HTR-8/SVneo (cell line): ENCODE results near the gene GLMN.

Experiments
- DNase-seq: peaks from one replicate; pipeline ENCODE4 v3.0.0; 2011; ENCODE audit warnings: low spot score, mixed read lengths; ENCODE audit not compliant: insufficient read length
- FAIRE-seq: peaks from 2 replicates; lab custom pipeline; 2011; peaks lifted over from hg19 to GRCh38; lab: Jason Lieb, UNC

The GLMN gene

GRCh38 chr1:92203105-92203504 is 95.7 kb downstream of the GLMN start:
- no peak for FAIRE-seq
- DNase-seq: no peak

GRCh38 chr1:92201973-92202372 is 96.8 kb downstream of the GLMN start:
- DNase-seq (no peak), FAIRE-seq (no peak)
